DND-41 (cell line): ENCODE measurements around the gene TCF4.

Experiments used
- EZH2 ChIP-seq: IDR thresholded peaks from 3 replicates; pipeline ENCODE4 v1.6.1; 2012; ENCODE audit warnings: borderline replicate concordance, low read depth, mild to moderate bottlenecking, moderate library complexity, low read length, inconsistent platforms; ENCODE audit not compliant: severe bottlenecking
- TF ChIP-seq, protein P1 (sequence below): IDR thresholded peaks from 2 replicates; pipeline ENCODE4 v1.5.1; 2012; ENCODE audit warnings: borderline replicate concordance, low read length, moderate library complexity, mild to moderate bottlenecking; ENCODE audit not compliant: poor library complexity, severe bottlenecking; ENCODE audit errors: extremely low read depth

DNA sequence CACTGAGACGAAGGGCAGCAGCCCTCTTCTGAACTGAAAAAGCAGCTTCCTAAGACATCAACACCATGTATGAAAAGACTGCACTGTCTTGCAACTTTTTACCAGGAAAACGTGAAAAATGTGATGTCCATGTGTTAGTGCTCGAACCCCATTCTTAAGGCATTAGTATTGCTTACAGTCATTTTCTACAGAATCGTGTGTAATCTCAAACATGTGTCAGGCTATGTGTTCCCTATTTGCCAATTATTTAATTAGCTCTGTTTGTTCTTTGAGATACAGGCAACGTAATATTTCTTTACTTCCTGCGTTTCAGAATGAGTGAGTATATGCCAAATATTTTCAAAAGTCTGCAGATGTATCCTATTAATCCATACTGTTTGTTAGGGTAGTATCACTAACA, 321.0 kb downstream of the TCF4 start:
- TF ChIP-seq, protein P1, sequence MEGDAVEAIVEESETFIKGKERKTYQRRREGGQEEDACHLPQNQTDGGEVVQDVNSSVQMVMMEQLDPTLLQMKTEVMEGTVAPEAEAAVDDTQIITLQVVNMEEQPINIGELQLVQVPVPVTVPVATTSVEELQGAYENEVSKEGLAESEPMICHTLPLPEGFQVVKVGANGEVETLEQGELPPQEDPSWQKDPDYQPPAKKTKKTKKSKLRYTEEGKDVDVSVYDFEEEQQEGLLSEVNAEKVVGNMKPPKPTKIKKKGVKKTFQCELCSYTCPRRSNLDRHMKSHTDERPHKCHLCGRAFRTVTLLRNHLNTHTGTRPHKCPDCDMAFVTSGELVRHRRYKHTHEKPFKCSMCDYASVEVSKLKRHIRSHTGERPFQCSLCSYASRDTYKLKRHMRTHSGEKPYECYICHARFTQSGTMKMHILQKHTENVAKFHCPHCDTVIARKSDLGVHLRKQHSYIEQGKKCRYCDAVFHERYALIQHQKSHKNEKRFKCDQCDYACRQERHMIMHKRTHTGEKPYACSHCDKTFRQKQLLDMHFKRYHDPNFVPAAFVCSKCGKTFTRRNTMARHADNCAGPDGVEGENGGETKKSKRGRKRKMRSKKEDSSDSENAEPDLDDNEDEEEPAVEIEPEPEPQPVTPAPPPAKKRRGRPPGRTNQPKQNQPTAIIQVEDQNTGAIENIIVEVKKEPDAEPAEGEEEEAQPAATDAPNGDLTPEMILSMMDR = no peak
- TF ChIP-seq EZH2 = no peak
